GM08714 (cell line): ENCODE measurements around the gene ARHGAP8.
"Not testable (repeated sequence)": the region's sequence is repeated elsewhere in the genome, so short reads cannot be mapped to it uniquely, and the experiment has no call there.

Experiments
- H3K4me3 ChIP-seq: fragments of 200-500 bp; sonication (Bioruptor generic); 2 replicates; pipeline ENCODE4 v1.5.1; 2014; ENCODE audit warnings: mild to moderate bottlenecking, low read length, inconsistent platforms
- ZNF274 ChIP-seq: IDR thresholded peaks from 2 replicates; pipeline ENCODE4 v1.6.1; 2012; ENCODE audit warnings: mild to moderate bottlenecking, low read depth, low read length

Gene ARHGAP8

DNA sequence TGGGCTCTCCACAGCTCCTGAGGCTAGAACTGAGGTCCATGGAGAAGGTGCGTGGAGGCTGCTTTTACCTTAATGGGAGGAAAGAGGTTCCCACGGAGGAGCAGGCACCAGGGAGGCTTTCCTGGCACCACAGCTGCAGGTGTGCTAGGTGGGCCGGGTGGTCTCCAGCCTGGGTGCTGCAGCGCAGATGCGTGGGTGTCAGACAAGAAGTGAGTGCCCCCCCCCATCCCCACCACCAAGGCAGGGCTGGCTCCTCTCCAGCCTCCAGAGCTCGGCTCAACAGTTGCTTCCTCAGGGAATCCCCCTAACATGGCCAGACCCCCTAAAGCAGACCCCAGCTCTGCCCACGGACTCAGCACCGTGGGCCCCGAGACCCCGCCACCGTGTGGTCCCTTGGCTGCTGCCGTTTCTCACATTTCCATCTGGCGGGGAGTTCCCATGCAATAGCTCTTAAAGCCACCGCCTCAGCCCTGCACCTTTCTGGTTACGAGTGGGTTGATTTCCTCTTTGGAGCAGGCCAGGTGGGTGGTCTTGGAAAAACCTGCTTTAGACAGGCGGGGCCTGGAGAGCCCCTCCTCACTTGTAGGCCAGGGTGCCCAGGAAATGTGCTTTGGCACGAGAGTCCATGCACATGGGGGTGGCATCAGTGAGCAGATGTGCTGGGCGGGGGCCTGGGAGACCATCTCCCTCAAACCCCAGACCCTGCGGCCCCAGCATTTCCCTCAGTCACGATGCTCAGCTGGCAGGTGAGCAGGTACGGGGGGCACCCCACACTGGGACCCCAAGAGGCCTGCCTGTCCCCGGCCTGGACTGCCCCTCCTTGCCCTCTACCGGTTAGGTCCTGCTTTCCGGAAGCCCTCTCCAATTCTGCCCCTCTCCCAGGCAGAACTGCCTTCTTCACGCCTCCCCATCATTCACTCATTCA lies 93.7 kb downstream of the ARHGAP8 start:
- no peak overlapping the region for H3K4me3 ChIP-seq
- no peak for TF ChIP-seq ZNF274

DNA sequence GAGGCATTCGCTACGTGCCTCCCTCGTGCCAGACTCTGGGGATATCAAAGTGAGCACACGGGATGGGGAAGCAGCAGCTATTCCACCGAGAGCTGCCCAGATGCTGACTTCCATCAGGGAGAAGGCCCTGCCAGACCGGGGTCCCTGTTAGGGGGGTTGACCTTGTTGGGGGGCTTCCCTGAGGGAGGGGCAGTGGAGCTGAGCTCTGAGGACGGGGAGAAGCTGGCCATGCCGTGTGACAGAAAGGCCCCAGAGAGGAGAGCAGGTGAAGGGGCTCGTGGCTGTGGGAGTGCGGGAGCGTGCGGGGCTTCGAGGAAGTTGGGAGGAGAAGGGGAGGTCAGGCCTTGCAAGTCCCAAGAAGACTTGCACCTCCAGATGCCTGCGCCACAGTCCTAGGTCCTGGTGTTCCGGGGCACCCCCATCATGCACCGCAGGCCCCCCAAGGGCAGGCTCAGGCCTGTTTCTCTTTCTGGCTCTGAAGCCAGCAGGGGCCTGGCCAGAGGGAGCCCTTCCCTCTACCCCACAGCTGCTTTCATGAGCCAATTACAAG lies 94.4 kb downstream of the ARHGAP8 start:
- TF ChIP-seq ZNF274: no peak
- H3K4me3 ChIP-seq: no peak overlapping the region

DNA sequence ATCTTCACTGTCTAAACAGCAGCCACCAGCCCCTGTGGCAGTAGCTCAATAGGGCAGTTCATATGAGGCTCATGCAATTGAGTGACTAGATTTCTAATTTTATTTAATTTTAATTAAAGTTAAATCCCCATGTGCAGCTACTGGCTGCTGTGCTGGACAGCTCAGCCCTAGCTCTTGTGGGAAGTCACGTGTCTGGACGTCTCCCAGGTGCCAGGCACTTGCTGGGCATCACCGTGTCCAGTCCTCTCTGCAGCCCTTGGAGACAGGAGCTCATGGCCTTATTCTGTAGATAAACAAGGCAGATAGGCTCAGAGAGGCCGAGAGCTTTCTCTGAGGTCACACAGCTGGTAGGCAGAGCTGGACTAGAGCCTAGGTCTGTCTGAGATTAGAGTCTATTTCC lies 95.0 kb downstream of the ARHGAP8 start:
- no peak overlapping the region for H3K4me3 ChIP-seq
- no peak for TF ChIP-seq ZNF274

DNA sequence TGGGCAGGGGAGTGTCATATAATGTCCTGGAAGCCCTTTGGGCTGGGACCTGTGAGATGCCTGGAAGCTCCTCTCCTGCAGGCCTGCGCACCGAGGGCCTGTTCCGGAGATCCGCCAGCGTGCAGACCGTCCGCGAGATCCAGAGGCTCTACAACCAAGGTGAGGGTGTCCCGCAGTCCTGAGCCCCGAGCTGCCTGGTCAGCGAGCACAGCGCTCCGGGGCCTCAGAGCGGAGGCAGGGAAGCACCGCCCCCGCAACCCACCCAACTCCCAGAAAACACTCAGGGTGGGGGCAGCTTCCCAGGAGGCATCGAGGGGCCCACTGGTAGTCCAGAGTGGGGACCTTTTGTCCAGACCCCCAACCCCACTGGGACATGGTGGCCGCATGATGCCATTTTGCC lies 95.5 kb downstream of the ARHGAP8 start:
- no peak overlapping the region for H3K4me3 ChIP-seq
- no peak for TF ChIP-seq ZNF274

DNA sequence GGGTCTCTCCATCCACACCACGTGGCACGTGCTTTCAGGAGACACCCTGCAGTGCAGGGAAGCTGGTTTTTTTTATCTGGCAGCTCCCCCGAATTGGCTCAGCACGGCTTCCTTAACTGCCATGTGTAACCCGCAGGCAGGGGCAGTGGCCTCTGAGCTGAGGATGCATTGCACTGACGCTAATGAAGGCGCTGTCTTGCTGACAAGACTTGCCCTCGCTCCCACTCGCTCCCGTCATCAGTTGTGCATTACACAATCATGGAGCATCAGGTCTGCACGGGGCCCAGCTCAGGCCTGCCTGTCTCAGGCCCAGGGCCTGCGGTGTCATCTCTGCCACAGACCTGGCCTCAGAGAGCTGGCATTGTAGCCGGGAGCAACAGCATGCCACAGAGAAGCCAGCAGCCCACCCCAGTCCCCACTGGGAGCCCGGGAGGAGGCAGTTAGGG lies 95.9 kb downstream of the ARHGAP8 start:
- no peak overlapping the region for H3K4me3 ChIP-seq

DNA sequence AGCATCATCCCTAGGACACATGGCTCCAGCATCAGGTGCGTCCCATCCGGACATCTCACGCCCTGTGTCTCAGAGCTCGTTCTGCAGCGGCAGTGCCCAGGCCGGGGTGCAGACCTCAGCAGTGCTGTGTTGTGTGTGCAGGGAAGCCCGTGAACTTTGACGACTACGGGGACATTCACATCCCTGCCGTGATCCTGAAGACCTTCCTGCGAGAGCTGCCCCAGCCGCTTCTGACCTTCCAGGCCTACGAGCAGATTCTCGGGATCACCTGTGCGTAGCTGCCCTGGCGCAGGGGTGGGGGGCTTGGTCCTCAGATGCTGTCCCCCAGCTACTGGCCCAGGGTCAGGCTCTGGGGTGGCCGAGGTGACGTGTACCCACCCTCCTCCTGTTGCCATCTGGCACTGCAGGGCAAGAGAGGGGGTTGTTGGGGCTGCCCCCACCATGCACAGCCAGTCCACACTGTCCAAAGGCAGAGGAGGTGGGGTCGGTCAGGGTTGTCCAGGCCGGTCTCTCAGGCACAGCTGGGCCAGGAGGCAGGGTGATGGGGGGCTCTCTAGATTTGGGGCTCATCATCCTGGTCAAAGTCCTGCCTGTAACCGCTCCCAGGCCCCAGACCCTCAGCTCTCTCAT lies 96.5 kb downstream of the ARHGAP8 start:
- no peak overlapping the region for H3K4me3 ChIP-seq
- TF ChIP-seq ZNF274: no peak

More for the DNA sequence above, 95.9 kb downstream of the ARHGAP8 start:
- TF ChIP-seq ZNF274: no peak

DNA sequence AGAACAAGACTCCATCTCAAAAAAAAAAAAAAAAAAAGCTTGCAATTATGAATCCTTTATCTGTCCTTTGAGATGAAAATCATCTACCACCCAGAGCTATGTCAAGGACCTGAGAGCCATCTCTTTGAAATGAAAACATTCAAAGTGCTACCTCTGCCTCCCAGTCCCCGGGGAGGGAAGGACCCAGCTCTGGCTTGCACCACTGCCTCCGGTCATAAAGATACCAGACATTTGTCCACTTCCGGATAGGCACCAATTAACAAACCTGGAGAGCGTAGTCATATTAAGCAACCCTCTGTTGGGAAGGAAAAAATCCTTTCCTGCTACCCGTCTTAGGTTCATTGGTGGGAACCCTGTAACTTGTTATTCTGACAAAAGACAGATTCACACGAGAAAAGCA lies 98.6 kb downstream of the ARHGAP8 start:
- no peak for TF ChIP-seq ZNF274
- H3K4me3 ChIP-seq: no peak overlapping the region

DNA sequence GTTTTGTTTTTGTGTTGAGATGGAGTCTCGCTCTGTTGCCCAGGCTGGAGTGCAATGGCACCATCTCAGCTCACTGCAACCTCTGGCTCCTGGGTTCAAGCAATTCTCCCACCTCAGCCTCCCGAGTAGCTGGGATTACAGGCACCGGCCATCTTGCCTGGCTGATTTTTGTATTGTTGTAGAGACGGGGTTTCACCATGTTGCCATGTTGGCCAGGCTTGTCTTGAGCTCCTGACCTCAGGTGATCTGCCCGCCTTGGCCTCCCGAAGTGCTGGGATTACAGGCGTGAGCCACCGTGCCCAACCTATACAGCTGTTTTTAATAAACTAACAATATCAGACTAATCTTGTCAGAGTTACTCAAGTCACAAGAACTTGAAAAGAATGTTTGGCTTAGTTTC lies 102.3 kb downstream of the ARHGAP8 start:
- not testable (repeated sequence) for H3K4me3 ChIP-seq

DNA sequence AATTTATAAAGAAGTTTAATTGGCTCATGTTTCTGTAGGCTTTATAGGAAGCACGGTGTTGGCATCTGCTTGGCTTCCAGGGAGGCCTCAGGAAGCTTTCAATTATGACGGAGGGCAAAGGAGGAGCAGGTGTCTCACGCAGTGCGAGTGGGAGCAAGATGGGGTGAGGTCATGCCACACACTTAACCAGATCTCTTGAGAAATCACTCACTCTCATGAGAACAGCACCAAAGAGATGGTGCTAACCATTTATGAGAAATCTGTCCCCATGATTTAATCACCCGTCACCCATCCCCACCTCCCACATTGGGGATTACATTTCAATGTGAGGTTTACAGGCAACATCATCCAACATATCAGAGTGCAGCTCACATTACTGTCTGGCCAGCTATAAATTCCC lies 103.5 kb downstream of the ARHGAP8 start:
- no peak for TF ChIP-seq ZNF274
- no peak overlapping the region for H3K4me3 ChIP-seq

DNA sequence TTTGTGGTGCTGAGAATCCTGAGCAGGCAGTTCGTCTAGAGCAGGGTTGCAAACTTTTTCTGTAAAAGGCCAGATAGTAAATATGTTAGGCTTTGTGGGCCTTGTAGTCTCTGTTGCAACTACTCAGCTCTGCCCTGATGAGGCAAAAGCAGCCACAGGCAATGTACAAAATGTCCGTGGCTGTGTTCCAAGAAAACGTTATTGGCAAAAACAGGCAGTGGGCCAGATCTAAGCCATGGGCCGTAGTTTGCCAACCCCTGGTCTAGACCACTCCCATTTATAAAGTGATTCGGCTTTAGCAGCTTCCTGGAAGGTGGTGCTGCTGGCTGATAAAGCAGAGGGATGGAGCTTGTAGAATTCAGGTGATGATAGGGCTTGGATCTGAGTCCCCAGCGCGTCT lies 106.4 kb downstream of the ARHGAP8 start:
- H3K4me3 ChIP-seq: not testable (repeated sequence)

DNA sequence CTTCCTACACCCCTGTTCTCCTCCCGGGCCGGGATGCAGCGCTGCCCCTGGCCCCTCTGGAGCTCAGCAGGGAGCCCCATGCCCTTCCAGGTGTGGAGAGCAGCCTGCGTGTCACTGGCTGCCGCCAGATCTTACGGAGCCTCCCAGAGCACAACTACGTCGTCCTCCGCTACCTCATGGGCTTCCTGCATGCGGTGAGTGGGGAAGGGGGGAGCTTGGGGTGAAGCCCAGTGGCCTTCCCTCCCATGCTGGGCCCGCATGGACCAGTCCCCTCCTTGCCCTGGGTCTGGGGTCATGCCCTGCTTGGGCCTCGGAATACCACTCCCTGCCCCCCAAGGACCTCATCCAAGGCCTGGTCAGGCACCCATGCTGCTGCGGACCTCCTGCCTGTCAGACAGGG lies 107.3 kb downstream of the ARHGAP8 start:
- H3K4me3 ChIP-seq: no peak overlapping the region
- no peak for TF ChIP-seq ZNF274

DNA sequence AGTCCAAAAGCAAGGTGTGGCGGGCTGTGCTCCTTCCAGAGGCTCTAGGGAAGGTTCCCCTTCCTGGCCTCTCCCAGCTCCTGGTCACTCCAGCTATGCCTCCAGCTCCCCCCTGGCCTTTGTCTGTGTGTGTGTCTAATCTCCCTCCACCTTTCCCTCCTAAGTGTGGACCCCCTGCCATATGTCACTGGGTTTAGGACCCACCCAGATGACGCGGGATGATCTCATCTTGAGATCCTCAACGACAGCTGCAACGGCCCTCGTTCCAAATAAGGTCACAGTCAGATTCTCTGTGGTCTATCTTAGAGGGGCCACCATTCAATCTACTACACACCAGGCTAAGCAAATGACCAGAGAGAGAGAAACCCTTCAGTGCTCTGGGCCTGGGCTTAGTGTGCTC lies 107.9 kb downstream of the ARHGAP8 start:
- no peak overlapping the region for H3K4me3 ChIP-seq
- no peak for TF ChIP-seq ZNF274

DNA sequence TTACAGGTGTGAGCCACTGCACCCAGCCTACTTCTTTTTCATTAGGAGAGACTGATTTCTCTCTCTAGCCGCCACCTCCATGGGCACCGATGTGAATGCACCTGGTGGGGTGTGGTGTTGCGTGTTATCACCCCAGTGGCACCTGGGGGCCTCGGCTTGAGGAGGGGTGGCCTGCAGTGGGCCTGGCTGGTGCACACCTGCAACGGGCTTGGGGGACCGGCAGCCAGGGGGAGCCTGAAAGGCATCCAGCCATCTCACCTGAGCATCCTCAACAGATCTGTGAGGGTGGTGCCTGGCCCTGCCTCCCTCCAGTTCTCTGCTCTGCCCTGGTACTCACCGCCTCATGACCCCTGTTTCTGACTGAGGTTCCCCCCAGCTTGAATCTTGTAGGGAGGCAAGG lies 108.9 kb downstream of the ARHGAP8 start:
- H3K4me3 ChIP-seq: no peak overlapping the region
- TF ChIP-seq ZNF274: no peak

DNA sequence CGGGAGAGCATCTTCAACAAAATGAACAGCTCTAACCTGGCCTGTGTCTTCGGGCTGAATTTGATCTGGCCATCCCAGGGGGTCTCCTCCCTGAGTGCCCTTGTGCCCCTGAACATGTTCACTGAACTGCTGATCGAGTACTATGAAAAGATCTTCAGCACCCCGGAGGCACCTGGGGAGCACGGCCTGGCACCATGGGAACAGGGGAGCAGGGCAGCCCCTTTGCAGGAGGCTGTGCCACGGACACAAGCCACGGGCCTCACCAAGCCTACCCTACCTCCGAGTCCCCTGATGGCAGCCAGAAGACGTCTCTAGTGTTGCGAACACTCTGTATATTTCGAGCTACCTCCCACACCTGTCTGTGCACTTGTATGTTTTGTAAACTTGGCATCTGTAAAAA lies 109.9 kb downstream of the ARHGAP8 start:
- no peak for TF ChIP-seq ZNF274
- H3K4me3 ChIP-seq: no peak overlapping the region

DNA sequence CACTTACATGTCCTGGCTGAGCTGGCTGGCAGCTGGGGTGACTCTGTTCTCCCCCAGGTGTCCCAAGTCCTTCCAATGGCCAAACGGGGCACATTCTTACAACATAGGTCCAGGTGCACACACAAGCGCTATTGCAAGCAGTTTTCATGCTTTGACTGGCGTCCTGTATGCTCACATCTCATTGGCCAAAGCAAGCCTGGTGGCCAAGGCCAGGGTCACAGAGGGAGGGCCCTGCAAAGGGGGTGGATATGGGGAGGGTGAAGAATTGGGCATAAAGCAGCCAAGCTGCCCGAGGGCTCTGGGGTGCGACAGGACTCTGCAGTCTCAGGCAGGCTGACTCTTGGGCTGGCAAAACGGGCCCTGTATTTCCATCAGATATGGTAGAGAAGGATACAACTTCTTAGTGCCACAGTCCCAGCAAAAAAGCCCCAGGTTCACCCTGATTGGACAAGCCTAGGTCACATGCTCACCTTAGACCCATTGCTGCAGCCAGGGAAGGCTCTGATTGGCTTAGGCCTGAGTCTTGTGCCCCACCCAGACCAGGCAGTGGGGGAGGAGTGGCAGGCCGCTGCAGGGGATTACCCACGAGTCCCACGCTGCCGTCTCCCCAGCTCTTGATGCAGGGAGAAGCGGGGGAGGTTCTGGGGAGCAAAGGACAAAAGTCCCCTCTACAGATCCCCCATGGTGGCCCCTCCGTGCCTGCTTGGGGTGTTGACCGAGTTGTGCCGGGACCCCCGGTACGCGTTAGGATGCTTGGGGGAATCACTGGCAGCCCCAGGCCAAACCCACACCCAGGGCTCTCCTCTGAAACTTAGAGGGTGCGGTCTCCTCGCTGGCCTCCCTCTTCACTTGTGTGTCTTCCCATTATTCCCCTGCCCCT lies 110.8 kb downstream of the ARHGAP8 start:
- no peak overlapping the region for H3K4me3 ChIP-seq
- TF ChIP-seq ZNF274: no peak
